HCT116 (cell line): ENCODE results near the gene TCFL5. TPM values are rescaled to one million over a fixed set of nuclear protein-coding genes. Genes with fewer than 3 reads are reported as not detected.

Source experiments
- ATAC-seq: fragments of 200-7000 bp; cut with Tn5 transposase; 2 replicates; pipeline ENCODE4 v1.9.1; 2020; ENCODE audit warnings: mild to moderate bottlenecking, moderate library complexity
- BruUV-seq: library from RNA; stranded (reverse); fragments of 400-500 nt; replicated peaks from 2 replicates; lab custom pipeline; 2021; lab: Mats Ljungman, UMichigan
- CTCF ChIA-PET: fragments of 300-600 bp; sonication (Branson Sonifier 250); formaldehyde crosslinking; loops from one replicate; lab custom pipeline; 2021; ENCODE audit warnings: antibody characterized with exemption; lab: Charles Lee
- POLR2A ChIA-PET: fragments of 300-600, 350-600 bp; sonication (Branson Sonifier 250); formaldehyde crosslinking; loops from one replicate; lab custom pipeline; 2021; ENCODE audit warnings: antibody characterized with exemption; lab: Charles Lee
- RAD21 ChIA-PET, 2 experiments: fragments of 300-600 bp; sonication (Branson Sonifier 250); formaldehyde crosslinking; loops; one replicate each; lab custom pipeline; 2023; ENCODE audit warnings: low total read pairs in 2 of 2; ENCODE audit not compliant: uncharacterized antibody in 2 of 2, unreplicated experiment in 2 of 2, low non-redundant PET in 1 of 2; lab: Charles Lee
- DNase-seq: peaks from one replicate; pipeline ENCODE4 v3.0.0-alpha.2; 2010; ENCODE audit warnings: low read depth, low spot score
- H2AFZ ChIP-seq: fragments of 200-600 bp; shearing (Covaris generic), sonication (generic); 2 replicates; pipeline ENCODE4 v1.6.1; 2017; ENCODE audit warnings: low read depth, mixed run types, mixed read lengths, antibody characterized with exemption, low read length; ENCODE audit not compliant: poor library complexity, severe bottlenecking
- H3K27ac ChIP-seq: 2 replicates; pipeline ENCODE4 v1.5.1; 2012; ENCODE audit warnings: low read depth, low read length
- H3K27me3 ChIP-seq: fragments of 200-600 bp; sonication (generic); 2 replicates; pipeline ENCODE4 v1.6.1; 2016; ENCODE audit warnings: mixed run types, low read length, mixed read lengths; ENCODE audit not compliant: insufficient read depth
- H3K36me3 ChIP-seq, 2 experiments: fragments of 200-500 bp in 1 of 2; fragments of 200-600 bp in 1 of 2; sonication (Bioruptor generic) in 1 of 2; sonication (generic) in 1 of 2; 2 replicates each; pipeline versions ENCODE4 v1.5.1 to v1.6.1; 2014 to 2016; ENCODE audit warnings: low read length in 2 of 2, inconsistent platforms in 1 of 2, mixed read lengths in 1 of 2, mixed run types in 1 of 2; ENCODE audit not compliant: insufficient read depth in 2 of 2, control insufficient read depth in 1 of 2
- H3K4me1 ChIP-seq, 2 experiments: fragments of 200-600 bp in 1 of 2; sonication (generic) in 1 of 2; 2 replicates each; pipeline versions ENCODE4 v1.5.1 to v1.6.1; 2012 to 2017; ENCODE audit warnings: low read length in 2 of 2, inconsistent platforms in 1 of 2, mild to moderate bottlenecking in 1 of 2, mixed read lengths in 1 of 2, mixed run types in 1 of 2, moderate library complexity in 1 of 2; ENCODE audit not compliant: insufficient read depth in 2 of 2, control insufficient read depth in 1 of 2
- H3K4me2 ChIP-seq: fragments of 200-600 bp; sonication (generic); 2 replicates; pipeline ENCODE4 v1.6.1; 2017; ENCODE audit warnings: mixed run types, low read length, mixed read lengths
- H3K4me3 ChIP-seq, 2 experiments: fragments of 200-600 bp in 1 of 2; sonication (generic) in 1 of 2; replicated peaks in 1 of 2; 2 replicates each; pipeline ENCODE4 v1.5.1; 2011 to 2016; ENCODE audit warnings: low read length in 2 of 2, control low read depth in 1 of 2, low read depth in 1 of 2, mild to moderate bottlenecking in 1 of 2, mixed read lengths in 1 of 2, mixed run types in 1 of 2
- H3K79me2 ChIP-seq: fragments of 200-600 bp; sonication (generic); 2 replicates; pipeline ENCODE4 v1.6.1; 2017; ENCODE audit warnings: mild to moderate bottlenecking, mixed run types, low read length, moderate library complexity, mixed read lengths; ENCODE audit not compliant: insufficient read depth
- H3K9ac ChIP-seq: fragments of 200-600 bp; sonication (generic); 2 replicates; pipeline ENCODE4 v1.6.1; 2016; ENCODE audit warnings: low read length, mixed read lengths
- H3K9me2 ChIP-seq: fragments of 200-600 bp; sonication (generic), shearing (Covaris generic); 2 replicates; pipeline ENCODE4 v1.6.1; 2017; ENCODE audit warnings: mixed run types, mild to moderate bottlenecking, moderate library complexity; ENCODE audit not compliant: insufficient read depth
- H3K9me3 ChIP-seq, 2 experiments: fragments of 200-500 bp in 1 of 2; fragments of 200-600 bp in 1 of 2; sonication (Bioruptor generic) in 1 of 2; sonication (generic) in 1 of 2; 2 replicates each; pipeline ENCODE4 v1.6.1; 2014 to 2017; ENCODE audit warnings: low read length in 2 of 2, mixed read lengths in 2 of 2, inconsistent platforms in 1 of 2, low read depth in 1 of 2, mild to moderate bottlenecking in 1 of 2, mixed run types in 1 of 2, moderate library complexity in 1 of 2; ENCODE audit not compliant: control insufficient read depth in 1 of 2, insufficient read depth in 1 of 2
- H4K20me1 ChIP-seq: fragments of 200-600 bp; sonication (generic), shearing (Covaris generic); 2 replicates; pipeline ENCODE4 v1.6.1; 2017; ENCODE audit warnings: mixed run types, mild to moderate bottlenecking, moderate library complexity; ENCODE audit not compliant: insufficient read depth
- EGR1 ChIP-seq: IDR thresholded peaks from 2 replicates; pipeline ENCODE4 v1.6.1; 2012; ENCODE audit warnings: low read depth
- EZH2 ChIP-seq: fragments of 200-600 bp; sonication (generic); IDR thresholded peaks from 2 replicates; pipeline ENCODE4 v1.6.1; 2017; ENCODE audit warnings: antibody characterized with exemption, mixed run types
- EZH2phosphoT487 ChIP-seq: fragments of 200-600 bp; IDR thresholded peaks from 2 replicates; pipeline ENCODE4 v1.6.1; 2018; ENCODE audit warnings: antibody characterized with exemption, borderline replicate concordance
- FOSL1 ChIP-seq: IDR thresholded peaks from 2 replicates; pipeline ENCODE4 v1.6.1; 2012; ENCODE audit warnings: low read depth
- SIN3A ChIP-seq: IDR thresholded peaks from 2 replicates; pipeline ENCODE4 v1.6.1; 2012; ENCODE audit warnings: low read depth
- SP1 ChIP-seq: IDR thresholded peaks from 2 replicates; pipeline ENCODE4 v1.6.1; 2012; ENCODE audit warnings: low read depth
- SRF ChIP-seq: IDR thresholded peaks from 2 replicates; pipeline ENCODE4 v1.6.1; 2012; ENCODE audit warnings: low read depth
- ZFX ChIP-seq: fragments of 450-650 bp; IDR thresholded peaks from 2 replicates; pipeline ENCODE4 v1.6.1; 2017
- intact Hi-C: fragments of 100-400 bp; cut with micrococcal nuclease; formaldehyde crosslinking; loops from 2 replicates; pipeline ENCODE4 v1.10.0; 2022
- total RNA-seq: library from RNA; stranded (reverse); gene quantifications from one replicate; pipeline ENCODE4 v1.2.1, GENCODE V29; 2021; ENCODE audit not compliant: unreplicated experiment
- TF ChIP-seq, protein P1 (sequence below): IDR thresholded peaks from 2 replicates; pipeline ENCODE4 v1.6.1; 2011; ENCODE audit warnings: mild to moderate bottlenecking, low read length, moderate library complexity; ENCODE audit not compliant: insufficient replicate concordance; ENCODE audit errors: extremely low read depth

The TCFL5 gene
- total RNA-seq, 1 experiment from 2014 or later = 20.4 TPM

DNA sequence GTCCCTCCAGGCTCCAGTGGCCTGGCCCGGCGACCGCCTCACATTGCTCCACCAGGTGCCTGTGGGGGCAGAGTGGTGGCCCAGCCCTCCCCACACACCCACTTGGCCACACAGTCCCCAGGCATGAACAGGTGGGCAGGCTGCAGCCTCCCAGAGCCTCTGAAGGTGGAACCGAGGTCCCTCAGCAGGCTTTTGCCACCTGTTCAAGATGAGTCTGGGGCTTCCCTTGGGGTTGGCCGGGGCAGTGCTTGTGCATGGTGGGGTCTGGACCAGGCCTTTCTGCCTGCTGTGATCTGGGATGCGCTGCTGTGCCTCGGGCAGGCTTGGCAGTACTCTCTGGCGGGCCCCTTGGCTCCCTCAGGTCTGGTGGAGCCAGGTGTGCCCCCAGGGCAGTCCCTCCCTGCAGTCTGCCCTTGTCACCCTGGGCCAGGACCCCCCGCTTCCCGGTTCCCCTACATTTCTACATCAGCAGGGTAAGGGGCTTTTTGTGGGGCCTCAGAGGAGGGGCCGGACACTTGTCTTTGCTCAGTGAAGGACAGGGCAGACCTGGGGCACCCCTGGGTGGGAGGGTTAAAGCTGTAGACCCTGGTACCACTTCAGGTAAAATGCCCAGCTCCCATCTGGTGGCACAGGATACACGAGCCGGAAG, 47.4 kb downstream of the TCFL5 start:
- no peak for ATAC-seq

DNA sequence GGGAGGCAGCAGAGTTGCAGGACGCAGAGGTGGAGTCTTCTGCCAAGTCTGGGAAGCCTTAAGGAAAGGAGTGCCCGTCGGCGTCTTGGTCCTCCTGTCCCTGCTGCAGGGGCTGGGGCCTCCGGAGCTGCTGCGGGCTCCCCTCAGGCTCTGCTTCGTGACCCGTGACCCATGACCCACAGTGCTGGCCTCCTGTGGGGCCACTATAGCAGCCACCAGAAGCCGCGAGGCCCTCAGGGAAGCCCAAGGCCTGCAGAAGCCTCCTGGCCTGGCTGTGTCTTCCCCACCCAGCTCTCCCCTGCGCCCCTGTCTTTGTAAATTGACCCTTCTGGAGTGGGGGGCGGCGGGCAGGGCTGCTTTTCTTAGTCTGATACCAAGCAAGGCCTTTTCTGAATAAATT, 48.0 kb downstream of the TCFL5 start:
- H3K9me3 ChIP-seq = no peaks in the 10 kb centered on the region
- H2AFZ ChIP-seq = no peak overlapping the region
- no peak overlapping the region for H3K27ac ChIP-seq
- DNase-seq (no peak), ATAC-seq (no peak)
- no peaks in the 10 kb centered on the region for H3K27me3 ChIP-seq
- ChIA-PET CTCF (interaction anchor here (1.7 kb wide), 1 partner anchor 9 kb away, joined by 3 read pairs; no protein-coding TSS in a partner anchor), RAD21 (no interaction called here), POLR2A (no interaction called here)
- peaks cover 22 to 27% of the 10 kb centered on the region in 2 experiments for H3K36me3 ChIP-seq
- TF ChIP-seq SRF (no peak), EZH2phosphoT487 (no peak), SIN3A (no peak), SP1 (no peak), FOSL1 (no peak), EGR1 (no peak), EZH2 (no peak), ZFX (no peak; the same call in 1 of the 2 replicates)
- TF ChIP-seq, protein P1, sequence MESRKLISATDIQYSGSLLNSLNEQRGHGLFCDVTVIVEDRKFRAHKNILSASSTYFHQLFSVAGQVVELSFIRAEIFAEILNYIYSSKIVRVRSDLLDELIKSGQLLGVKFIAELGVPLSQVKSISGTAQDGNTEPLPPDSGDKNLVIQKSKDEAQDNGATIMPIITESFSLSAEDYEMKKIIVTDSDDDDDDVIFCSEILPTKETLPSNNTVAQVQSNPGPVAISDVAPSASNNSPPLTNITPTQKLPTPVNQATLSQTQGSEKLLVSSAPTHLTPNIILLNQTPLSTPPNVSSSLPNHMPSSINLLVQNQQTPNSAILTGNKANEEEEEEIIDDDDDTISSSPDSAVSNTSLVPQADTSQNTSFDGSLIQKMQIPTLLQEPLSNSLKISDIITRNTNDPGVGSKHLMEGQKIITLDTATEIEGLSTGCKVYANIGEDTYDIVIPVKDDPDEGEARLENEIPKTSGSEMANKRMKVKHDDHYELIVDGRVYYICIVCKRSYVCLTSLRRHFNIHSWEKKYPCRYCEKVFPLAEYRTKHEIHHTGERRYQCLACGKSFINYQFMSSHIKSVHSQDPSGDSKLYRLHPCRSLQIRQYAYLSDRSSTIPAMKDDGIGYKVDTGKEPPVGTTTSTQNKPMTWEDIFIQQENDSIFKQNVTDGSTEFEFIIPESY = no peak
- H3K4me1 ChIP-seq = peaks cover 28 to 39% of the 10 kb centered on the region in 2 experiments
- intact Hi-C loops = no loop called here
- no TSS peak for BruUV-seq
- no peak overlapping the region for H3K9ac ChIP-seq
- H3K4me3 ChIP-seq = no peak overlapping the region
- H4K20me1 ChIP-seq = no peaks in the 10 kb centered on the region
- H3K9me2 ChIP-seq = no peaks in the 10 kb centered on the region
- H3K79me2 ChIP-seq = peaks cover 20% of the 10 kb centered on the region
- no peak overlapping the region for H3K4me2 ChIP-seq

More for the DNA sequence above, 47.4 kb downstream of the TCFL5 start:
- intact Hi-C loops = no loop called here
- Histone ChIP-seq H3K36me3 (peaks cover 18 to 23% of the 10 kb centered on the region in 2 experiments), H3K4me1 (peaks cover 34 to 45% of the 10 kb centered on the region in 2 experiments), H4K20me1 (no peaks in the 10 kb centered on the region), H3K4me2 (no peak overlapping the region), H3K4me3 (no peak overlapping the region), H3K79me2 (peaks cover 16% of the 10 kb centered on the region; the same call in 1 of the 2 replicates), H3K9me2 (no peaks in the 10 kb centered on the region), H3K27me3 (no peaks in the 10 kb centered on the region), H2AFZ (no peak overlapping the region), H3K27ac (peak overlapping the region; percentile 64; the same call in 1 of the 2 replicates), H3K9me3 (no peaks in the 10 kb centered on the region), H3K9ac (no peak overlapping the region)
- DNase-seq = no peak
- RAD21 ChIA-PET = no interaction called here
- BruUV-seq = no TSS peak
- no peak for TF ChIP-seq SRF
- CTCF ChIA-PET = interaction anchor here (1.1 to 1.7 kb wide), 2 partner anchors 8 kb away, joined by 3 to 5 read pairs; no protein-coding TSS in a partner anchor
- POLR2A ChIA-PET = no interaction called here
